NCI-H2107 treated with DMSO at 0.1 percent for 48 hours (cell line): ENCODE measurements around the gene ASAP2.

Source experiments
- DNase-seq: peaks from one replicate; lab custom pipeline; 2025; ENCODE audit not compliant: unreplicated experiment; lab: John Stamatoyannopoulos, UW

Gene ASAP2

DNA sequence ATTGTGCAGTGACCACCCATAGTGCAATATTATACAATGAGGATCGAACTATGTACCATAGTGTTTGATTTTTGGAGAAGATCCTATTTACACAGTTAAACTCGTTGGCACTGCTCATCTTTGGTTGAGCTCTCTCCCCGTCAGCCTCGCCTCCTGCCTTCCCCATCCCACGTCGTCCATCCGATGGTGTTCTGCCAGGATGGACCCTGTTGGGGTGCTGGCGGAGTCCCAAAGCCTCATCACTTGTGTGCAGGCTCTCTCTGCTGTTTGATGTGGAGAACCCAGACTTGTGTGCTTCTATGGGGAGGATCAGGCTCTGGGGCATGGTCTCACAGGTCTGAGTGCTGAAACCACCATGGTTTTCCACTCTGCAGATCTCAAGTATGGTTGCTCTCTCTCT, 131.3 kb downstream of the ASAP2 start:
- no peak for DNase-seq

DNA sequence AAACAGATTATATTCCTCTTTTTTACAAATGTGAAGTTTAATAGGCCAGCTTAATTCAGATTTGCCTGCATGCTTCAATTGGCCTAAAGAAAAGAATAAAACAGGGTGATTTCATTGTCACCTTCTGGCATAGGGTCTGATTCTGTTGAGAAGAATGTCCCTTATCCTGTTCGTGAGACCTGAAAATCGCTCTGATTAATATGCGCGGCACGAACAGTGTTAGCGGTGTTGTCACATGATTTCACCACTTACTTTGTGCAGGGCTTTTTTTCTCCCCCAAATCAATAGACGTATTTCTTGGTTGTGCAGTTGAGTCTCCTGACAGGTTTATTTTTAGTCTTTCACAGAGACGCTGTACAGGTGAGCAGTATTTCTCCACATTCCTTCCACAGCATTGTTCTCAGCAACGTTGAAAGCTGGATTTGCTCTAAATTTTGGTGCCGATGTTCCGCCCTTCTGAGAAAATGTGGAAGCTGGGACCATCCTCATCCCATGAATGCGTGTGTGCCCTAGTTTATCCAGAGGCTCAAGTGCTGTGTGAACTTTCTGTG, 134.8 kb downstream of the ASAP2 start:
- no peak for DNase-seq

DNA sequence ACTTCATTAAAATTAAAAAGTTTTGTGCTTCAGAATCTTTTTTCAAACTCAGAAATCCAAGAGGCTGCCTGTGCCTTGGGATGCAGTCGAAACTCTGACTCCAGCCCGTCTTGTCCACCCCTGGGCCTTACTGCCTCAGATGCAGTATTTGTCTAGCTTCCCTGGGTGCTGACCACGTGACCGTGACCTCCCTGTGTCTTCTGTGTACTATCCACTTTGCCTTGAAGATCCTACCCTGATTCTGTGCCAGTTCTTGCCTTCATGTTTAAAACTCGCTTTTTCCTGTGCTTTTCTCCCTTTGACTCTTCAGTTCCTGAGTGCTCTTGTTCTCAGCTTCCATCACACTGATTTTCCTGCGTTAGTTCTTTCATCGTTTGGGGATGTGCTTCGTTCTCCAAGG, 136.0 kb downstream of the ASAP2 start:
- DNase-seq = no peak

DNA sequence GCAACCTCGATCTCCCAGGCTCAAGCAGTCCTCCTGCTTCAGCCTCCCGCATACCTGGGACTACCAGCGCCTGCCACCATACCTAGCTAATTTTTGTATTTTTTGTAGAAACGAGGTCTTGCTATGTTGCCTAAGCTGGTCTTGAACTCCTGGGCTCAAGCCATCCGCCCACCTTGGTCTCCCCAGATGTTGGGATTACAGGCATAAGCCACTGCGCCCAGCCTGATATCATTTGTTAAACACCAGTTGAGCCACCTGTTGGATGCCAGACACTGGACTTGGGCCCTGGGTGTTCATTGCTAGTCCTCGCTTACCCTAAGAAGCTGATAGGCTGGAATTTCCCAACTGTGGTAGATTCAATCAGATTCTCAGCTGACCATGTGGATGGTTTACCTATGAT, 136.9 kb downstream of the ASAP2 start:
- DNase-seq = no peak

DNA sequence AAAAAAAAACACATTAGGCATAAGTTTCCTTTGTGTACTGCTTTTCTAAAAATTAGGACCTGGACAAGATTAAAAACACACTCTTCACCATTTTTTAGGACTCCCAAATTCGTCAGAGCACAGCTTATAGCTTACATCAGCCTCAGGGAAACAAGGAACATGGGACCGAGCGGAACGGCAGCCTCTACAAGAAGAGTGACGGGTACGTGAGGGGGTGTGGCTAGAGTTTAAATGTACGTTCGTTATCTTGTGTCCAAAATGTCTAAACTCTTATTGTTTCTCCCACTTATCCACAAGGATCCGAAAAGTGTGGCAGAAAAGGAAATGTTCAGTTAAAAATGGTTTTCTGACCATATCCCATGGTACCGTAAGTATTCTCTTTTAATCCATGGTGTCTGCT, 137.8 kb downstream of the ASAP2 start:
- DNase-seq = no peak

DNA sequence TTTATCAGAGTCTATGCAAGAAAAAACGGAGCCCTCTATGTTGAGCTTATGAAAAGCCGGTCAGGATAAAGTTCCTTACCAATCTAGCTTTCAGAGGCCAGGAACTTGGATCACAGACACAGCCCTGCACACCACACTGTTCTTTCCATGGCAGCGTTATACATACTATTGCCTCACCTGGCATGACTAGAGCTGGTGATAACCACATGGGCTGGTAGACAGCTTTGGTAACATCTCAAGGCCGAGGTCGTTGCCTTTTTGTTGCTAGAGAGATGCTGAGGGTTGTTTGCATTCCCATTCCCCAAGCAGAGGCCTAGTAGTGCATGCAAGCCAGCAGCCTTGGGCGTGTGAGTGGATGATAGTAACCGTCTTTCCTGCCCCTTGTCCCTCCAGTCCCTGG, 138.7 kb downstream of the ASAP2 start:
- no peak for DNase-seq

DNA sequence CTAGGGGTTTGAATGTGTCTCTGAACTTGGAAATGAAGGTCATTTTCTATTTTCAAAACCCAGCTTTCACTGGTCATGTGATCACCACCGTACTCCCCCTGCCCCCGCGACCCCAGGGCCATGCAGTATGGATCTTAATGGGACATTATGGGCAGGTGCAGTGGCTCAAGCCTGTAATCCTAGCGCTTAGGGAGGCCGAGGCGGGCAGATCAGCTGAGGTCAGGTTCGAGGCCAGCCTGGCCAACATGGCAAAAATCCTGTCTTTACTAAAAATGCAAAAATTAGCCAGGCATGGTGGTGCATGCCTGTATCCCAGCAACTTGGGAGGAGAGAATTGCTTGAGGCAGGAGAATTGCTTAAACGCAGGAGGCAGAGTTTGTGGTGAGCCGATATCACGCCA, 139.4 kb downstream of the ASAP2 start:
- no peak for DNase-seq

DNA sequence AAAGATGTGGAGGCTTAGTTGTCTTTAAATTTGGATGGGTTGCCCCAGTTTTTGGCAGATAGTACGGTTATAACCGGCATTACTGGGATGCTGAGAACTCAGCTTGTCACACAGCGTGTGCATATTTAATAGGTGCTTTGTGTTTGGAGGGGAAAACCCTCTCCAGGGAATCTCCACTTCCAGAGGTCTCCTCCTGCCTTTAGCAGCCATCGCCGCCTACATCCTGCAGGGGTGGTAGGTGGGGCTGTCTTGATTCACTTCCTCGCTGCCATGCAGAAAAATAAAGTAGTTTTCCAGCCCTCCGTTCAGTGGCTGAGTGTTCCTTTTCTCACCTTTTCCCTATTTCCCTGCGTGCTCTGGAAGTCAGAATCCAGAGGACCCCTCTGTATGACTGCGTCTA, 140.3 kb downstream of the ASAP2 start:
- DNase-seq = no peak

DNA sequence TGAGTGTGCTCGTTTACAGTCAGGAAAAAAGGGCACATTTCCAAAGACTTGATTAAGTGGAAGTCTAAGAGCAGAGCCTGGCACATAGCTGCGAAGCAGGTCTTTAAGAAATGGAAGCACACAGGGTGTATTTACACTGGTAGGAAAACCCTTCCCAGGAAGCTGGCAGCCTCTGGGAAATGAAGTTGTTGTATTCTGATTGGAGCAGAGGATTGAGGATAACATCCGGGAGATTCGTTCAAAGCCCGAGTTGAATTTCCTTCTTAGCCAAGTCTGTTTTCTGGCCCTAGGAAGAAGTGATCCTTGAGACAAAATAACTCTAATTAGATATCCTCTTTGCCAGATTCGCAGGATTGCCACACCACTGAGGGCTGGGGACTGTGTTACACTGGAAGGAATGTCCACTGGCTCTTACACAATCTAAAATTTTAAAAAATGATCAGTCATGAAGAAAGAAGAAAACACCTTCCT, 140.8 kb downstream of the ASAP2 start:
- DNase-seq = no peak

DNA sequence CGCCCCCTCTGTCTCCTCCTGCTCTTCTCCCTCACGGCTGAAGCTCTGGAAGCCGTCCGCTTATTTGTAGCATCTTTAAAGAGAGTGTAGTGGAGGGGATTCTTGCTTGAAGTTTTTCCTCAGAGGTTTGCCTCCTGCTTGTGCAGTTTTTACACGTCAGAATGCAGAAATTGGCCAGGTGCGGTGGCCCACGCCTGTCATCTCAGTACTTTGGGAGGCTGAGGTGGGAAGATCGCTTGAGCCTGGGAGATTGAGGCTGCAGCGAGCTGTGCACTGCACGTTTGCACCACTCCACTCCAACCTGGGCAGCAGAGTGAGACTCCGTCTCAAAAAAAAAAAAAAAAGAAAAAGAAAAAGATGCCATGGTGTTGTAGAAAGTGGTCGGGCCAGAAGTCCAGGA, 147.7 kb downstream of the ASAP2 start:
- DNase-seq = no peak

DNA sequence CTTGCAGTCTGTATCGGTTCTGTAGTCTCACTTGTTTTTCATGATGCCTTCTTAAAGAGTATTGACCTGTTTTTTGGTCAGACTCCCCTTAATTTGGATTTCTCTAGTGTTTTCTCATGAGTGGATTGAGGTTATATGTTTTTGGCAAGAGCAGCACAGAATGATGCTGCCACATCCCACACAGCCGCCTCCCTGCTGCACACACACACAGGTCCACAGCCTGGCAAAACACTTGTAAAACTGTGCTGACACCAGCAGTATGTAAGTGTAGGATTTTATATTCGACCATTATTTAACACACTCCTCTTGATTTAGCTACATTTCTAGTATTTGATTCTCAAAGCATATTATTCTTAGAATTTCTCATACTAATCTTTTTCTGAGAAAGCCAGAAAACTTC, 148.7 kb downstream of the ASAP2 start:
- no peak for DNase-seq

DNA sequence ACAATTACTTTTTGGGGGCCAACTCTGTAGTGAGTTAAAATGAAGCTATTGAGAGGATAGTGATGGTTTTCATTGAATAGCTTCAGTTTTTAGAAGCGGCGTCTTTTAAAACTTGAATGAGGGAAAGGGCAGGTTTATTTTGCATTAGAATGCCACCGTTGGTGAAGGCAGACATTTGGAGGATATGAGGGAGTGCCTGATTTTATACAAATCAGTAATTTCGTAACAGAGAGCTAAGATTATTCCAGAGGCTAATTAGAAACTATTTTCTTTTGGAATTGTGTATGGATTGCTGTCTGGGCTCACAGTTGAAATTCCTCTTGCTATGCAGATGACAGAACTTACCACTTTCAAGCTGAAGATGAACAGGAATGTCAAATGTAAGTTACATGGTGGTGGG, 149.1 kb downstream of the ASAP2 start:
- DNase-seq = no peak

DNA sequence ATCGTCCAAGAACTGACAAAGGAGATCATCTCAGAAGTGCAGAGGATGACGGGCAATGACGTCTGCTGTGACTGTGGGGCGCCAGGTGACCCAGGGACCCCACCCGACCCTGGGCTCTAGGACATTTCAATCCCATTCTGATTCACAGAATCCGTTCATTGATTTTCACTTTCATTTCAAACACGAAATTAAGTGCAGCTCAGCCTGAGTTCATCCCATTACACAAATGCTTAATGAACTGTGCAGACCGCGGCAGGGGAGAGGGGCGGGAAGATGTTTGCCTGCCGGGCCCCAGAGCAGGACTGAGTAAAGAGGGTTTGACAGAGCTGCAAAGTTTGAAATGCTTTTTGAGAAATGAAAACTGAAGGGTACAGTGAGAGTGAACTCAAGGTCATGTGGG, 149.6 kb downstream of the ASAP2 start:
- DNase-seq = no peak

DNA sequence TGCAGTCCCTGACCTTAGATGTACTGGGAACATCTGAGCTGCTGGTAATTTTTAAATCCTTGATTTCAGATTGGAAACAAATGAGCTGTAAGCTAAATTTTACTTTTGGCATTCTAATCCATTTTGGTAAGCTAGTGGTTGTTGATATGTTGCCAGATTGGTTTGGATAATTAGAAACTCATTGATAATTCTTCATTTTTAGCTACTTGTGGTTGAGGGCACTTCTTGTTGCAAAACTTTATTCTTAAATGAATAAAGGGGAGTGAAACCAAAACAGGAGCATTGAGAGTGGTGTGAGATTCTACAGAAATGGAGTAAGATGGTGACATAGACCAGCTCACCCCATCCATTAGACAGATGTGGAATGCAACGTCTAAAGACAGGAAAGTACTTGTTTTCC, 152.2 kb downstream of the ASAP2 start:
- no peak for DNase-seq

DNA sequence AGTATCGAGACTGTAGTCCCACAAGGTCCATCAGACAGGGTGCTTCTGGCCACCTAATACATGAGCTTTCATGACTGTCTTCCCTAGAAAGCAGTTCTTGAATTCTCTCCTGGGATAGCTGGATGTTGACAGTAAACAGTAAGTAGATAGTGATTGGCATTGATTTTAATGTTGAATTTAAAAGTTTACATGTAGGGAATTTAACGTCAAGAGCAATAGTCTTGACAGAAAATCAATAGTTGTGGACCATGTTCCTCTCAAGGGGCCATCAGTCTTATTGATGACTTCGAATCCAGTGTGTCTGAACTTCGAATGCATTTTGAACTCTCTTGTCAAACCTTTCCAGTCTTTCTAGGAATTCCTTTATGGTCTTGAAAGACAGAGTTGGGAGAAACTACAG, 152.9 kb downstream of the ASAP2 start:
- DNase-seq = no peak

DNA sequence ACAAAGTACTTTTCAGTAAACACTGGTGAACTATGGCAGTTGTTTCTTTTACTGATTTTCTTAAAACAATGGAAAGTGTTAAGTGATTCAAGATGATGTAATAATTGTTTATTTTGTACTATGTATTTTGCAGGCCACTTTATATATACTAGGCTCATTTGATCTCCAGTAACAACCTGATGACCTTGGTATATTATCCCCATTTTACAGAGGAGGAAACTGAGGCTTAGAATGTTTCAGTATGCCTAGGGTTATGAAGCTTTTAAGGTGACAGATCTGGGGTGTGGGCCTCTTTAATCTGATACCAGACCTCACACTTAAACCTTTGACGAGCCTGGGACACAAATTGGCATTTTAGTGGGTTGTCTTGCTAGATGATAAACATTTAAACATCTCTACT, 153.5 kb downstream of the ASAP2 start:
- no peak for DNase-seq

DNA sequence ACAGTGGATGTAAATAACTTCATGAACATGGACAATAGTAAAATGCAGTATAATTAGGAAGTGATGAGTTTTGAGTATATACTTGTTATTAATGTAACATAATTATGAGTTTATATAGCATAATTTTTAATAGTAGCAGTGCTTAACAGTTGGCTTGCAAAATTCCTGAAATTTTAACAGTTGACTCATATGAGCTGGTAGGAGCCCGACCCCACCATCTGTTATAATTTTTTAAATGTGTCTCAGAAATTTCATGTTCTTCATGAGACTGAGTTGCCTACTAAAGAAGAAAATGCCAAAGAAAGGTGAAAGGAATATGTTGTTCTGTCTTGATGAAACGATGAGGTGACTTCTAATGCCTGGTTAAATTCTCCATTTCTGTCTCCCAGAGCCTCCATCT, 154.1 kb downstream of the ASAP2 start:
- no peak for DNase-seq

DNA sequence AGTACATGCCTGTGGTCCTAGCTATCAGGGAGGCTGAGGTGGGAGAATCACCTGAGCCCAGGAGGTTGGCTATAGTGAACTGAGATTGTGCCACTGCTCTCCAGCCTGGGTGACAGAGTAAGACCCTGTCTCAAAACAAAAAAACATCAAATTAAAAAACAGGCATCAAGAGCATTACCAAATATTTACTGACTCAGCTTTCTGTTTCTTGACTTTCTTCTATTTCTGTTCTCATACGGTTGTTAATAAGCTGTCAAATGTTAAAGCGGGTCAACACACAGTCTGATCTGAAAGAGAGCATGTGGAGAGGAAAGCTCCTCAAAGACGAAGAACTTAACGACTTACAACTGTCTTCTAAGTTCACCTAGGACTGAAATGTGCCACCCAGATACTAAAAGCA, 157.8 kb downstream of the ASAP2 start:
- no peak for DNase-seq

DNA sequence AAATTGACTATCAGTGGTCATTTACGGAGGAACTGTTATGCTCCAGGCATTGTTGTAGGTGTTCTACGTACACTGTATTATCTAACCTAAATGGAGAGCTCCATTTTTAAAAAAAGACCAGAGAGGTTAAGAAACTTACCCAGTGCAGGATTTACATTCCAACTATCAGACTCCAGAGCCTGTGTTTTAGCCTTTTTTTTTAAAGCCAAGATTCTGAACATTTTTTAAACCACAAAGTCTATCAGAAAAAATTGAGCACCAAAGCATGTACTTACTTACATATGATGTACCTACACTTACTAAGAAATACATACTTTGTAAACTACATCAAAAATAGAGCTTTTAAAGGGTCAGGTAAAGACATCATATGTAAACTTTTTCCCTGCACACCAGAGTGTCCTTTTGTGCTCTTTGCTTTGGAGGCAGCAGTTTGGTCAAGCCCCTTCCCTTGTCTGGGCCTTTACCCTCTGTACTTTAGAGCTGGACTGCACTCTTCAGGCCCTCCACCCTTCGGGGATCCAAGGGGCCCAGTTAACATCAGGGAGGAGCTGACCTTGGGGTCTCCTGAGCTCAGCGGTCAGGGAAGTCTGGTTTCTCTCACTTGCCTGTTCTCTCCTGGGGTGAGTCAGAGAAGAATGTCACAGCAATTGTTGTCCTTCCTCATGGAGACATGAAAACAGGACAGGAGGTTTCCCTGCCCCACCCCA, 158.3 kb downstream of the ASAP2 start:
- DNase-seq = no peak

DNA sequence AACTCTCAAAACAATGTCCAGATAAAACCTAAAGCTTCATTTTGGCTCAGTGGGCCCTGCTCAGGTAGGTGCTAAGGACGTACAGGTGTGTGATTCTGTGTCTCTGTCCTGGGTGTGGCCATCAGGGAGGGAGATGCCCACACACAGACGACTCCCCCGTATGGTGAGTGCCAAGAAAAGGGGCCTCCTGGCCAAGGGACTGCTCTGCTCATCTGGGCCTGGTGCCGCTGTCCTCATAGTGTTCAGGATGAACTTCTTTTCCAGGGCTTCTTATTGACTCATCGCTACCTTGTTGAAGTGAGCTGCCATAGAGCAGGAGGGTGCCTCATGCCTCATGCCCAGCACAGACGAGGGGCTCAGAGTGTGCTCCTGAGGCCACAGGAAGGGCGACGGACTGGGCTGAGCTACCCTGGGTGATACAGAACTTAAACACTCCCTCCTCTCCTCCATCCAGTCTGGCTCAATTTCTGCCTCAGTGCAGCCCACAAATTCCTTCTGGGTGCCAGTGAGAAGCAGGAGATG, 158.9 kb downstream of the ASAP2 start:
- DNase-seq = no peak

DNA sequence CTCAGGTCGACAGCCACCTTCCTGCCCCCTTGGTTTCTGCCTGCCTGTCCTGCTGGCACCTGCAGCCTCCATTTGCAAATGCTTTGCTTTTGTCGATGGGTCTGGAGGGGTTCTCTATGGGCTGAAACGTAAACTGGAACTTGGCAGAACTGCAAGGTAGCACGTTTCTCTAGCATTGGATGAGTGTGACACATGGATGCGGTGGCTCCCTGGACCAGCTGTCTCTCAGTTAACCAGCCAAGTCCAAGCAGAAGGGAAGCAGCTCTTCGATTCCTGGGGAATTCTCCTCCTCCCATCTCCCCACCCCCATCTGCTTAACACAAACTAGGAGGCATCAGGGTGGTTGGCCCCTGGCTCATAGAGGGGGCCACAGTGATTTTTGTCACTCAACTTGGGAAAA, 159.4 kb downstream of the ASAP2 start:
- DNase-seq = no peak

DNA sequence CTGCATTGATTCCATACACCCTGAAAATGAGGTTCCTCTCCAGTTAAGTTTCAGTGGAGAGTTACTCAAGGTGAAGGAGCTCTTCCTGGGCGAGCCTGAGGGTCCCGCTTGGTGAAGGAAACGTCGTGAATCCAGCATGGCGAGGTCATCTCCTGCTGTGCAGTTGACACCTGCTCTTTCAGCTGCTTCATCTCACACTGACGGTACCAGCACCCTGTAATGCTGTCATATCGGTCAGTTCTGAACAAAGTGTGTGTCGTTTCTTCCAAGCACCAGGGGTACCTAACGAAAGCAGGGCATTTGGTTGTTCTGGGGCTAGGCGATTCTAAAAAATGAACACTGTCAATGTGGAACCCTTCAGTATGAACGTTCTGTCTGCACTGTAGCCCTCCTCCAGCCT, 164.1 kb downstream of the ASAP2 start:
- no peak for DNase-seq

DNA sequence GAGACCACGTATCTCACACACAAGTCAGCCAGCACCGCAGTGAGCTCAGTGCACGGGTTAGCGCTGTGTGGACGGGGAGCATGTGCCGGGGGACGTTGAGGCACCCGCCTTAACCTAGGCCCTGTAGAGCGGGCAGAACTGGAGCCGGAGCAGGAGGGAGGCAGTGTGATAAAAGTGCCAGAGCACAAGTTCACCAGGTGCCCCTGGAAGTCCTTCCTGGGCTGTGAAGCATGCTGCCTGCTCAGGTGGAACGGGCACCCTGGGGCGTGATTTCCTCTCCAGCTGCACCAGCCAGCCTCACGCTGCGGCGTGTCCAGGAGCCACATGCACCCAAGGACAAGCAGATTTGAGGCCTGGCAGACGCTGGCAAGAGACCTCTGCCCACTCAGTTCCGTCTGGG, 166.4 kb downstream of the ASAP2 start:
- DNase-seq = peak; percentile 30
